Prostate gland (tissue), 2 donors: ENCODE data around the gene MLYCD.

Source experiments
- CTCF ChIP-seq, 4 experiments: fragments of 200-600 bp in 2 of 4; fragments of 450-650 bp in 2 of 4; sonication (generic) in 2 of 4; IDR thresholded peaks; 1 replicate in 3 of 4; 2 replicates in 1 of 4; pipeline ENCODE4 v1.5.1; 2016 to 2019; ENCODE audit warnings: antibody characterized with exemption in 4 of 4, mild to moderate bottlenecking in 2 of 4, moderate library complexity in 2 of 4
- POLR2AphosphoS5 ChIP-seq: sonication (generic); formaldehyde crosslinking; IDR thresholded peaks from one replicate; pipeline ENCODE4 v1.6.1; 2017; ENCODE audit warnings: antibody characterized with exemption

DNA sequence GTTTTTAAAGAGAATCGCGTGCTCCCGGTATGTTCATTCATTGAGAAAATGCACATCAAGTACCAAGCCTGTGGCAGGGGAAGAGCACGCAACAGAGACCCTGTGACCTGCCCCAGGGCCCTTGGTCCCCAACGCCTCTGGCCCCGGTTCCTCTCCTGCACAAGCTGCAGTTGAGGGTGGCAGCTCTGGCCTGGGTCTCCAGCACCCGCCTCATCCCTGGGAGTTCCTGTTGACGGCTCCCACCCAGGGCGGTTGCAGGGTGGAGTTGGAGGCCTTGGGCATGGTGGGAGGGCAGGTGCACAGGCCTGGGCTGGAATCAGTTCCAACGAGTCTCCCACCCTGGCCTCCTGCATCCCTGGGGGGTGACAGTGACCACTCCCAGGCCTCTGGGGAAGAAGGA lies 74.2 kb downstream of the MLYCD start:
- TF ChIP-seq CTCF (IDR thresholded peaks at IDR 0.05) = no peak
- no peak for TF ChIP-seq POLR2AphosphoS5
